ENCODE data around the gene DDN. TPM values are rescaled to one million over a fixed set of nuclear protein-coding genes. Genes with fewer than 3 reads are reported as not detected.

DDN gene
- total RNA-seq, 1 experiment from 2014 or later: 3.5 TPM

DNA sequence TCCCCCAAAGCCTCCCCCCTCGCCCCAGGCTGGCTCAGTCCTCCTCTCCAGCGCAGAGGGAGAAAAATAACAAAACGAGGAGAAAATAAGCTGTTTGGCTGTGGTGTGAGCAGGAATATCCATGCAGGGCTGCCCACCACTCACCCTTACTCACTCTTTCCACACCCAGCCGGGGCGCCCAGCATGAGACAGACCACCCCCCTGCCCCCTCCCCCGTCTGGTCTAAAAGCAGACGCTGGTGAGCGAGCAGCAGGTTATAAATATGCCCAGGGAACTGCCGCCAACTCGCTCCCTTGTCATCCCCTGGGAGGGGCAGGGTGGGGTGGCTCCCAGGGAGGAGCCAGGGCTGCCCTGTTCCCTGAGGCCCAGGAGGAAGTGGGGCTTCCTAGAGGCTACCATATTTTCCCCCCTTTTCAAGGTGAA is 13.7 kb downstream of the DDN start:
- peaks cover 1% of the 10 kb centered on the region; the same call in 1 of the 2 replicates for H3K4me1 ChIP-seq (ENCODE audit: insufficient read depth, low read length)
- ATAC-seq: no peak
- intact Hi-C loops (cut with micrococcal nuclease): no loop called here
- no peak overlapping the region for H3K27ac ChIP-seq (ENCODE audit: low read length)
- no peaks in the 10 kb centered on the region for H3K9me2 ChIP-seq (replicated peaks; ENCODE audit: low read length)
- H3F3A ChIP-seq (ENCODE audit: low read length, unreplicated experiment): no peaks in the 10 kb centered on the region
- H3K79me2 ChIP-seq (ENCODE audit: low read length): no peaks in the 10 kb centered on the region
- TF ChIP-seq, protein P1, sequence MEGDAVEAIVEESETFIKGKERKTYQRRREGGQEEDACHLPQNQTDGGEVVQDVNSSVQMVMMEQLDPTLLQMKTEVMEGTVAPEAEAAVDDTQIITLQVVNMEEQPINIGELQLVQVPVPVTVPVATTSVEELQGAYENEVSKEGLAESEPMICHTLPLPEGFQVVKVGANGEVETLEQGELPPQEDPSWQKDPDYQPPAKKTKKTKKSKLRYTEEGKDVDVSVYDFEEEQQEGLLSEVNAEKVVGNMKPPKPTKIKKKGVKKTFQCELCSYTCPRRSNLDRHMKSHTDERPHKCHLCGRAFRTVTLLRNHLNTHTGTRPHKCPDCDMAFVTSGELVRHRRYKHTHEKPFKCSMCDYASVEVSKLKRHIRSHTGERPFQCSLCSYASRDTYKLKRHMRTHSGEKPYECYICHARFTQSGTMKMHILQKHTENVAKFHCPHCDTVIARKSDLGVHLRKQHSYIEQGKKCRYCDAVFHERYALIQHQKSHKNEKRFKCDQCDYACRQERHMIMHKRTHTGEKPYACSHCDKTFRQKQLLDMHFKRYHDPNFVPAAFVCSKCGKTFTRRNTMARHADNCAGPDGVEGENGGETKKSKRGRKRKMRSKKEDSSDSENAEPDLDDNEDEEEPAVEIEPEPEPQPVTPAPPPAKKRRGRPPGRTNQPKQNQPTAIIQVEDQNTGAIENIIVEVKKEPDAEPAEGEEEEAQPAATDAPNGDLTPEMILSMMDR (conservative IDR thresholded peaks at IDR 0.05; ENCODE audit: low read depth, low read length): no peak
- TF ChIP-seq EZH2 (IDR thresholded peaks at IDR 0.05; ENCODE audit: low read length, unreplicated experiment) (no peak), EZH2phosphoT487 (IDR thresholded peaks at IDR 0.05; ENCODE audit: borderline replicate concordance, low read length) (no peak)
- no peak overlapping the region for H2AFZ ChIP-seq (ENCODE audit: low read length)
- no peaks in the 10 kb centered on the region for H4K20me1 ChIP-seq (ENCODE audit: low read length)
- no peak overlapping the region for H3K4me3 ChIP-seq (ENCODE audit: low read length)
- CTCF ChIA-PET: no interaction called here
- H3K27me3 ChIP-seq (ENCODE audit: low read length): peaks cover 19% of the 10 kb centered on the region
- POLR2A ChIA-PET (ENCODE audit: unreplicated experiment): no interaction called here
- no peak for DNase-seq
- no peak overlapping the region for H3K9ac ChIP-seq (ENCODE audit: low read length)
- no TSS peak for BruUV-seq (replicated peaks)
- no peaks in the 10 kb centered on the region for H3K36me3 ChIP-seq (ENCODE audit: low read depth, low read length)
- H3K4me2 ChIP-seq (ENCODE audit: low read length): no peak overlapping the region
- H3K9me3 ChIP-seq (ENCODE audit: low read length): no peaks in the 10 kb centered on the region

DNA sequence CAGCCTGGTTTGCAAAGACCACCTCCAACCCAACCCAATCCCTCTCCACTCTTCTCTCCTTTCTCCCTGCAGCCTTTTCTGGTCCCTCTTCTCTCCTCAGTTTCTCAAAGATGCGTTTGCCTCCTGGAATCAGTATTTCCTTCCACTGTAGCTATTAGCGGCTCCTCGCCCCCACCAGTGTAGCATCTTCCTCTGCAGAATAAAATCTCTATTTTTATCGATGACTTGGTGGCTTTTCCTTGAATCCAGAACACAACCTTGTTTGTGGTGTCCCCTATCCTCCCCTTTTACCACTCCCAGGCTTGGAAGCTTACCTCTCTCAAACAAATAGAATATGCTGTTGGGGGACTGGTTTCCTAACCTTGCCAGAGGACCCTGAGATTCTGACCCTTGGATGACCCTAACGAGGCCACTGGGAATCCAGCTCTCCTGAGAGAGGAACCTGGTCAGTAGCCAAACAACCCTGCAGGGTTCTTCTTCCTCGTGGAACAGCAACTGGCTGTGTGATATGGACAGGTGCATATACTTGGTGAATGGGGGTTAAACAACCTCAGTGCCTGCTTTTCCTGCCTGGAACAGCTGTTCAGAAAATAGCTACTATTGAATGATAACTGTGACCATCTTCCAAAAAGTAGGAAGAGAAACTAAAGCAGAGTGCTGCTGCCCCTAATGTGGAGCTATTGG is 16.6 kb downstream of the DDN start:
- Histone ChIP-seq H3K4me3 (ENCODE audit: low read length) (no peak overlapping the region), H4K20me1 (ENCODE audit: low read length) (no peaks in the 10 kb centered on the region), H3K4me2 (ENCODE audit: low read length) (no peak overlapping the region), H3K4me1 (ENCODE audit: insufficient read depth, low read length) (peaks cover 29% of the 10 kb centered on the region), H3K9me3 (ENCODE audit: low read length) (no peaks in the 10 kb centered on the region), H3K9ac (ENCODE audit: low read length) (no peak overlapping the region), H3K27ac (ENCODE audit: low read length) (no peak overlapping the region), H2AFZ (ENCODE audit: low read length) (no peak overlapping the region), H3K79me2 (ENCODE audit: low read length) (no peaks in the 10 kb centered on the region), H3K36me3 (ENCODE audit: low read depth, low read length) (no peaks in the 10 kb centered on the region), H3K9me2 (replicated peaks; ENCODE audit: low read length) (no peaks in the 10 kb centered on the region), H3F3A (ENCODE audit: low read length, unreplicated experiment) (no peaks in the 10 kb centered on the region), H3K27me3 (ENCODE audit: low read length) (peaks cover 49% of the 10 kb centered on the region)
- ATAC-seq (no peak), DNase-seq (no peak)
- ChIA-PET CTCF (interaction anchor here (0.7 kb wide), 1 partner anchor 1818 kb away, joined by 6 read pairs; no protein-coding TSS in a partner anchor), POLR2A (ENCODE audit: unreplicated experiment) (interaction anchor here (0.5 kb wide), 1 partner anchor 117 kb away, joined by 3 read pairs; no protein-coding TSS in a partner anchor)
- no TSS peak for BruUV-seq (replicated peaks)
- intact Hi-C loops (cut with micrococcal nuclease): loop anchor here (5.0 kb wide), 1 partner anchor 130 kb away; the partner anchor contains the start of gene DDX23
- TF ChIP-seq, protein P1 (conservative IDR thresholded peaks at IDR 0.05; ENCODE audit: low read depth, low read length): no peak
- TF ChIP-seq EZH2 (IDR thresholded peaks at IDR 0.05; ENCODE audit: low read length, unreplicated experiment) (no peak), EZH2phosphoT487 (IDR thresholded peaks at IDR 0.05; ENCODE audit: borderline replicate concordance, low read length) (no peak)

DNA sequence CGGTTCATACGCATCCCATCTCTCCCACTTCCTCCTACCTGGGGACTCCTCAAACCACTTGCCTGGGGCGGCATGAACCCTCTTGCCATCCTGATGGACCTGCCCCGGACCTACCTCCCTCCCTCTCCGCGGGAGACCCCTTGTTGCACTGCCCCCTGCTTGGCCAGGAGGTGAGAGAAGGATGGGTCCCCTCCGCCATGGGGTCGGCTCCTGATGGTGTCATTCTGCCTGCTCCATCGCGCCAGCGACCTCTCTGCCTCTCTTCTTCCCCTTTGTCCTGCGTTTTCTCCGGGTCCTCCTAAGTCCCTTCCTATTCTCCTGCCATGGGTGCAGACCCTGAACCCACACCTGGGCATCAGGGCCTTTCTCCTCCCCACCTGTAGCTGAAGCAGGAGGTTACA is 17.4 kb downstream of the DDN start:
- Histone ChIP-seq H3K79me2 (ENCODE audit: low read length) (no peaks in the 10 kb centered on the region), H3F3A (ENCODE audit: low read length, unreplicated experiment) (no peaks in the 10 kb centered on the region), H3K4me3 (ENCODE audit: low read length) (no peak overlapping the region), H3K27ac (ENCODE audit: low read length) (no peak overlapping the region), H2AFZ (ENCODE audit: low read length) (no peak overlapping the region), H3K36me3 (ENCODE audit: low read depth, low read length) (no peaks in the 10 kb centered on the region), H3K9me2 (replicated peaks; ENCODE audit: low read length) (no peaks in the 10 kb centered on the region), H3K4me1 (ENCODE audit: insufficient read depth, low read length) (peaks cover 29% of the 10 kb centered on the region), H3K9me3 (ENCODE audit: low read length) (no peaks in the 10 kb centered on the region), H3K9ac (ENCODE audit: low read length) (no peak overlapping the region), H4K20me1 (ENCODE audit: low read length) (no peaks in the 10 kb centered on the region), H3K27me3 (ENCODE audit: low read length) (peaks cover 52% of the 10 kb centered on the region), H3K4me2 (ENCODE audit: low read length) (no peak overlapping the region)
- BruUV-seq (replicated peaks): no TSS peak
- intact Hi-C loops (cut with micrococcal nuclease): loop anchor here (5.0 kb wide), 1 partner anchor 129 kb away; the partner anchor contains the start of gene DDX23
- ChIA-PET POLR2A (ENCODE audit: unreplicated experiment) (interaction anchor here (0.5 kb wide), 1 partner anchor 116 kb away, joined by 3 read pairs; no protein-coding TSS in a partner anchor), CTCF (no interaction called here)
- TF ChIP-seq EZH2phosphoT487 (IDR thresholded peaks at IDR 0.05; ENCODE audit: borderline replicate concordance, low read length) (no peak), EZH2 (IDR thresholded peaks at IDR 0.05; ENCODE audit: low read length, unreplicated experiment) (no peak)
- TF ChIP-seq, protein P1 (conservative IDR thresholded peaks at IDR 0.05; ENCODE audit: low read depth, low read length): no peak
- ATAC-seq: no peak
- DNase-seq: no peak

Measured in PC-3 (cell line).